Activated CD8-positive, alpha-beta memory T cell treated with anti-CD3 and anti-CD28 coated beads, Interleukin-2, amount 50 U/mL, for 24 hours (primary cell): ENCODE measurements around the gene HECW1.

Experiments used
- DNase-seq: peaks from one replicate; pipeline ENCODE4 v3.0.0-alpha.2; 2020; ENCODE audit errors: extremely low read depth

Gene HECW1

DNA sequence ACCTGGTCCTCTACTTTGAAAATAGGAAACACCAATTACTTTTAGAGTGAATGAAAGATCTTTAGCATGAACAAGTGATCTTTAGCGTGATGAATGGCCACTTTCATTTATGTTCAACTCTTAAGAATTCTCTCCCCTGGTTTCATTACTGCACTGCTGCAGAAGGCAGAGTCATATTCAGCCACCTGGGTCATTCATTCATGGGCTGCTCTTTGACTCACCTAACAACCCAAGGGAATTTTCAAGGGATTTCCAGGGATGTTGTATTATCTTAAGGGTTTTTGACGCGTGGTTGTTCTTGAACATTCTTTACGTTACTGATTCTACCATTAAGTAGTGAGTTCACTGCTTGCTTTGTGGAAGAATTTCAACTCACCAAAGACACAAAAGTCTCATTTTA is 383.1 kb downstream of the HECW1 start:
- no peak for DNase-seq

DNA sequence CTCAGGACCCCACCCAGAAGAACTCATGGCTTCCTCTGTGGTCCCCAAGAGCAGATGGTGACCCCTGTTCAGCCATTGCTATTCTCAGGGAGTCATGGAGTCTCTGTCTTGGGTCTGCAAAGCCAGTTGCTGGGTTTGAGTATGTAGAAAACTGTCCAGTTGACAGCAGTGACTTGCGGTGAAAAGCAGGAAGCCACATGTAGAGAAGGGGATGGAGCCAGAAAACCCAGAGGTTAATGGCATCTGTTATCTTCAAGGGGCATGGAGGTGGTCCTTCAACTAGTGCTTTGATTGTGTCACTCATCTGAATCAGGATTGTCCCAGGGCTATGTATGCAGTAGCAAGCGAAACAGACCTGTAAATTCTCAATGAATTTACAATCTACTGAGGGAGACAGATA is 384.1 kb downstream of the HECW1 start:
- no peak for DNase-seq

DNA sequence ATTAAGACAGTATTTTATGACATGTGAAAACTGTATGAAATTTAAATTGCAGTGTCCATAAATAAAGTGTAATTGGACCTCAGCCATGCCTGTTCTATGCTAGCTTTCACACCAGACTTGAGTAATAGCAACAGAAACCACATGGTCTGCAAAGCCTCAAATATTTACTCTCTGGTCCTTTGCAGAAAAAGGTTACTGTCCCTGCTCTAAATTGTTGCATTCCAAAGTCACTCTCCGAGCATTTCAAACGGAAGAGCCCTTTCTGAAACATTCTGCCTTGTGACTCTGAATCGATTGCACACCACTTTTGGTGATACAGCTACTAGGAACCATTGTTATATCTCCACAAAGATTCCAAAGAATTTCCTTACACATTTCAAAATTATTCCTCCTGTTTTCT is 389.4 kb downstream of the HECW1 start:
- DNase-seq: no peak

DNA sequence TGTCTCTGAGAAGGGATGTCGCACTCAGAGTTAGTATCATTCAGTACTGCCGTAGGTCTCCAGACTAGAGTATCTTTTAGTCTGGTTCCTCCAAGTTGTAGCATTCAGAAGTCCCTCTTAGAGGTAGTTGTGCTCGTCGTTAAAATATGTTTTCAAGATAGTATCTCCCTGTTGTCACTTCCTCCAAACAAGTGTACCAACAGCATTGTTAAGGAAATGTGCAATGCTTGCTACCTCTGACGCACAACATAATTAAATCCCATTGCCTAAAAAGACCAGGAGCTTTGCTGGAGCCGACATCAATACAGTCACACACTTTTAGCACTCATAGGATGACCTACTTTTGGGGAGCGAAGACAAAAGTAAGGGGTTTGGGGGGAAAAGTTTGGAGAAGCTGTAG is 390.5 kb downstream of the HECW1 start:
- no peak for DNase-seq

DNA sequence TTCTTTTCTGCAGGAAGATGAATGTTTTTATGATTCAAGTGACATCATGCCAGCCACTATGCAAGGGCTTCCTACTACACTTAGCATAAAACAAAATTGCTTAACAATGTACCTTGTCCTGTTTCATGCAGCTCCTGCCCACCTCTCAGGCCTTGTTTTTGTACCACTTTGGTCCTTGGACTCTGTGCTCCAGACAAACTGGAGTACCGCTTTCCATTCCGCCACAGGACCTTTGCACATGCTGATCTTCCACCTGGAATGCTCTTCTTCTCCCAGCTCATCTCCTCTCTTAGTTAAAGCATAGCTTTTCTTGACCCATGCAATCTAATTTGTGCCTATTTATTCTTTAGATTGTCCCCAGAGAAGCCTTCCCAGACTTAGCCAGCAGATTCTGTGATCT is 393.0 kb downstream of the HECW1 start:
- DNase-seq: no peak

DNA sequence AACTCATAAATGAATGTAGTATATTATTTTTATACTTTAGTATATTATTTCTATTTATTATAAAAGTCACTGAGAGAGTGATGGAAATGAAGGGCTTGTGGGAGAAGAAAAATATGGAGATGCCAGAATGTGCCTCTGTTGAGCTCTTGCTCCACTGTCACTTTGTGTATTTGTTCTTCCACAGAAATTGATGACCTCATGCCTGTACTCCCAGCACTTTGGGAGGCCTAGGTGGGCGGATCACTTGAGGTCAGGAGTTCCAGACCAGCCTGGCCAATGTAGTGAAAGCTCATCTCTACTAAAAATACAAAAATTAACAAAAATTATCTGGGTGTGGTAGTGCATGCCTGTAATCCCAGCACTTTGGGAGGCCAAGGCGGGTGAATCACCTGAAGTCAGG is 394.0 kb downstream of the HECW1 start:
- DNase-seq: no peak

DNA sequence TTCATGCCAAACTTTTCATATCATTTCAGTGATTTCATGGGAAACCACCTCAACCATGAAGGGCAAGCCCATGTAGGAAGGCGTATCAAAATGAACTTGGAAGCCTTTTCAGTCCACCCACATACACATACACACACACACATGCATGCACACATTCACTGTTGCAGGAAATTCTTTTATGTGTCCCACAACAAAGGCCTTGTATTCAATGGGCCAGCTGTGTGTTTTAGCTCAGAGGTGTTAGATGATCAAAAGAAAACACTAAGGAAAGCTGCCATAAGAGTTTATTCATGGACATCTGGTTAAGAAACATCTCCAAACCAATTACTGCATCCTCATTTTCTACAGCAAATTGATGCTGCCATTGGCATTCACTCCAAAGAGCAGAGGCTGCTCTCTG is 396.0 kb downstream of the HECW1 start:
- no peak for DNase-seq

DNA sequence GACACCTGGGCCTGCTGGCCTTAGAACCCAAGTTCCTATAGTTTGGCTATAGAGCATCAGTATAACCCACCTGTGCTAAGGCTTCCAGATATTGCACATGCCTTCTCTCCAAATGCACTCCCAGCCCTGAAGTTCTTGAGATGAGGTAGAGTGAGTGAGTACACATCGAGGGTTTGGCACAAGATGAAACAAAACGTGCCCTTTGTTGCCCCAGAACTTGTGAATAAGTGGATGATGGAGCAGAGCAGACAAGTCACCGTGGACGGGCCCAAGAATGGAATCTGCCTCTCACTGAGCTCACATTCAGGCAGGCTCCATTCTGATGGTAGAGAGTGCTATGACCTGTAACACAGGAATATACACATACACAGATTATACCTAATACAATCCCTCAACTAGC is 397.5 kb downstream of the HECW1 start:
- no peak for DNase-seq

DNA sequence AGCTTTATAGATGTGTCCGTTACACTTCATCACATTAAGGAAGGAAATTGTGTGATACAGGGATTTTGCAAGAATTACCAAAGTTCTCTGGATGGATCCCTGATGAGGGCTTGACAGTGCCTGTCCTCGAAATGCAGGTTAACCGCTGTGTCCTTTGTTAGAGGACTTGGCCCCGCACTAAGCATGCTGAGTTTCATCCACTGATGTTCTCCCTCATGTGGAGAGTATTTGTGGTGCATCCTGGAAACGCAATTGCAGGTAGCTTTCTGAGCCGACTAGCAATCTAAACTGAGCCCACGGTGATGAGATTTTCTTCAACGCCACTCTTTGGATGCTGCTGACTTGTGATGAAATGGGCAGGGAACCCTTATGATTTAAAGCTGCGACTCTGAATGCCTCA is 398.6 kb downstream of the HECW1 start:
- no peak for DNase-seq

DNA sequence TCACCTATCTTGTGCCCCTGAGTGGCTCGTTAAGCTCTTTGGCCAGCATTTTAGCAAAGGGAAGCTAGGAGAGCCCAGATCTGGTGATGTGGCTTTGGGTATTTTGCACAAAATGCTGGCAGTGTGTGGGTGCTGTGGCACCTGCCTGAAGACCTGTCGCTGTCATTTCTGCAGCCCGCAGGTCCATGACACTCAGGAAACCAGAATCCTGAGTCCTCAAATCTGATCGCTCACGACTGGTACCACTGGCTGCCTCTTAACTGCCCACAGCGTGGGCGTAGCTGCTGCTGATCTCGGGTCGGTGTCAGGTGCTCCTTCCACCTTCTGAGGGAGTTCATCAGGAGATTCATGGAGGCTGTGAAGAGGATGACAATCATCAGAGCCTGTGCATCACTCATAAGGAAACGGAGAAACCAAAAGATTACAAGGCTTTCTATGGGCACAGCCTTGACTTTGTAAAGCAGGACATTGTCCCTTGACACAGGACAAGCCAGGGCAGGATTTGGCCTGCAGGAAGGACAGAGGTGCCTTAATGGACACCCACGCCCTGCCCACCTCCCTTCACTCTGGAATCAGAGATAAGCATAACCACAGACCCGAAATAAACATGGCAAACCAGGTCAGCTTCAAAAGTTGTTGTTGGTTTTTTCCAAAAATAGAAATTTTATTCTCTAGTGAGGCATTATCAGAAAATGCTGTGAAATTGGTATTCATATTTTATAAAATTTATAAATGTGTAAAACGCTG is 399.5 kb downstream of the HECW1 start:
- no peak for DNase-seq

DNA sequence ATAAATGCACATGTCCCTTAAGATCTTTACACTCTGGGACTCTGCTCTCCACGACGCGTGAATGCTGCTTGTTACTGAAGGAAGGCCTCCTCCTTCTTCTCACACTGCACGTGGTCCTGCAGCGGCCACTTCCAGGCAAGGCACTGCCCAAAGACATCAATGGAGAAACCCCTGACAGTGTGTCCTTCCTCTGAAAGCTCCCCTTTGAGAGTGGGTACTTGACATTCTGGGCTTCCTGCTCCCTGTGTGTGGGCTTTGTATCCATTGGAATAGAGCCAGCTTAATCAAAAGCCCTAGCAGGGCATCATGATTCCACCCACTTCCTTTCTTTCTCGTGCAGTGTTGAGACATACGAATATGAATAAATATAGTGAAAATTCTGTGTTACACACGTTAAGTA is 400.8 kb downstream of the HECW1 start:
- no peak for DNase-seq

DNA sequence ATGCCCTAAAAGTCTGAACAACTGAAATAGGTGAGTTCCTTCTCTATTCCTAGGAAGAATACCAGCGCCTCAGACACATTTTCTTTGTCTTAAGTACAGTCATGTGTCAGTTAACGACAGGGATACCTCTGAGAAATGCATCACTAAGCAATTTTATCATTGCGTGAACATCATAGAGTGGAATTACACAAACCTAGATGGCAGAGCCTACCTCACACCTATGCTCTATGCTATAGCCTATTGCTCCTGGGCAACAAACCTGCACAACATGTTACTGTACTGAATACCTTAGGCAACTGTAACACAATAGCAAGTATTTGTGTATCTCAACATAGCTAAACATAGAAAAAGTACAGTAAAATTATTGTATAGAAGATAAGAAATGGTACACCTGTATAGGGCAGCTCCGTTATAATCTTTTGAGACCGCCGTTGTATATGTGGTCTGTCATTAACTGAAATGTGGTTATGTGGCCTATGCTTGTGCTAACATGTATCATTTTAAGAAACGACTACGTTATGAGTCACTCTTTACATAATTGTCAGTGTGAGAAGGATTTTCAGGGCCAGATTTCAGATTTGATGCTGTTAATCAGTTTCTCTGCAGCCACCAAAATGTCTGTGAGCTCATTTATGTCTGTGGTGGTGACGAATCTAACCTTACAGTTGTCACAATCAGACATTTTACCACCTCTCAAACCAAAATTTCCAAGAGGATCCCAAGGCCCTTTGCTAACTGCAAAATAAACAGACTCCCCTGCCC is 404.3 kb downstream of the HECW1 start:
- no peak for DNase-seq

DNA sequence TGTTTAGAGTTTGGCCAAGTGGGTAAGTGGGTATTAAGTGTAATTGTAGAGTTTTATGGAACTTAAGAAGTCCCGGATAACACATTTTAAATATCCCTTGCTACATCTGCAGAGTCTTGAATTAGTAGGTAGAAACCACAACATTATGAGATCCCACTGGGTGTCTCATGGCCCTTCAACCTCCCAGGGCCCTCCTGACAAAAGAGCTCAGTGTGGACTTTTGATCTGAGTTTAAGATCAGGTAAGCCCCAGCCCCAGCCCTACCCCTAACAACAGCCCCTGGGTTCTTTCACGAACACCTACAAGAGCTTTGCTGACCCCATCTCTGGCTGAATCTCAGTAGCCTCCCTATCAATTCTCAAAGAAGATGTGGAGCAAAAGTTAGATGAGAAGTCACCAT is 405.0 kb downstream of the HECW1 start:
- no peak for DNase-seq

DNA sequence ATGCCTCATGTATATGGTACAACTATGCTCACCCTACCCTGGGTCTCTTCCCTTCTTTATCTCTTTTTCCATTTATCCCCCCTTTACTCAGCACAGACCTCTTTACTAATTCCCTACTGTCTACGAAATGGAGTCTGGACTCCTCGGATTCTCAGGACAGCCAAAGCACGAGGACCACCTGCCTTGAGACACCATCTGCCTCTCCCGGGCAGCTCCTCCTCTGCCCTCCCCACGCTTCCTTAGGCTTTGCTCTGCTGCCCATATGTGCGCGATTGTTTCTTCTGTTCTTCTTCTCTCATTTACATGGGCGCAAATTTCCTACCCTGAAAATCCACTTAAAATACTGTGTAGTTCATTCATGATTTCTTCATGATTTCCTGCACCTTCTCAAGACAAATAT is 407.8 kb downstream of the HECW1 start:
- no peak for DNase-seq

DNA sequence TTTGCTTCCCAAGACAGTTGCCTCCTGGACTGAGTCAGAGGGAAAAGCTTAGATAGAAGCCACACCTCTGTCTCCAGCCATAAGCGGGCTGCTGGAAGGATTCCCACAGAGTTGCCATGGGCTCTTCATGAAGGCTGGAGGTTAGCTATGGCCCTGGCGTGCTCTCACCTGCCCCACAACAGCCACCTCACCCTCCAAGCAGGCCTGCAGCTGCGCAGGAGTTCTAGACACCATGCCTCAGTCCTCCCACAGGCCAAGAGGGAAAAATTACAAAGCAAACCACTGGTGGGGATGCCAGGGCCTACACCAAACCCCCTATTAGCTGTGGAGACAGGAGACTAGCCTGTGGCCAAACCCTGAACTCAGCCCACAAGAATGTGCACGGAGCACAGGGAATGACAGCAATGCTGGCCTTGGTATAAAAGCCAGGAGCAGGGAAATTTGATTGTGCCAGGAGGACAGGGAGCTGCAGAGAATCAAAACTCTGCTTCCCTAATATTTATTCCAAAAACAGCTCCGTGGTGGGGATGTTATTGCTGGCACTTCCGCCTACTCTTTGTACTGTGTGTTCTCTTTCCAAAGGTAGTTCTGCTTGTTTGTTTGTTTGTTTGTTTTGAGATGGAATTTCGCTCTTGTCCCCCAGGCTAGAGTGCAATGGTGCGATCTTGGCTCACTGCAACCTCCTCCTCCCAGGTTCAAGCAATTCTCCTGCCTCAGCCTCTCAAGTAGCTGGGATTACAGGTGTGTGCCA is 410.1 kb downstream of the HECW1 start:
- DNase-seq: no peak

DNA sequence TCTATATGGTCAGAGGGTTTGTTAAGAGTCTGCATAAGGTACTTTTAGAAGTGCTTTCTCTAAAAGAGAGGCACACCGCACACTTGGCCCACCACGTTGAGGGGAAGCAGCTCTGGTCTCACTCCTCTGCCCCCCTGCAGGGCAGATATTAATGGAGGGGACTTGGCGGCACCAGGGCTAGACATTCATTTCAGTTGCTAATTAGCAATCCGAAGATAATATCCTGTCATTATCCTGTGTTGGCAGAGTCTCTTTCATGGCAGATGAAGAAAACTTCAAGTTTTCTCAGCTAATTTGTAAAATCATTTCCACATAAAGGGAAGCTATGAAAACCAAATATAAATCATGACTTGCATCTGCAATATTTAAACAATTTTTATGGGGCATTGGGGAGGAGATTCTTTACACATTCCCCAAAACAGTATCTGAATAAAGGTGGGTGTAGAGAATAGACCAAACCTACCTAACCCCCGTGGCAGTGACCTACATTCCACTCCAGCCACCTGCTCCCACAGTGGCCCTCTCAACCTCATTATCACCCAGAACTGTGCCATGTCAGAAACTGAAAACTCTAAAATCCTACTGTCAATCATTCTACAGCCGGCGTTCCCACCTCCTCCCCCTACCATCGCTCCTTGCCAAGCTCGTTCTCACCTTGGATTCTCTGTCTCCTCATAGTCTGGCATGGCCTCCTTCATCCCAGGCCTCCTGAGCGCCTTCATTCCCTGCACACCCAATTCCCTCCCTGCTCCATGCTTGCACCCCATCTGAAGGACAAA is 416.3 kb downstream of the HECW1 start:
- no peak for DNase-seq

DNA sequence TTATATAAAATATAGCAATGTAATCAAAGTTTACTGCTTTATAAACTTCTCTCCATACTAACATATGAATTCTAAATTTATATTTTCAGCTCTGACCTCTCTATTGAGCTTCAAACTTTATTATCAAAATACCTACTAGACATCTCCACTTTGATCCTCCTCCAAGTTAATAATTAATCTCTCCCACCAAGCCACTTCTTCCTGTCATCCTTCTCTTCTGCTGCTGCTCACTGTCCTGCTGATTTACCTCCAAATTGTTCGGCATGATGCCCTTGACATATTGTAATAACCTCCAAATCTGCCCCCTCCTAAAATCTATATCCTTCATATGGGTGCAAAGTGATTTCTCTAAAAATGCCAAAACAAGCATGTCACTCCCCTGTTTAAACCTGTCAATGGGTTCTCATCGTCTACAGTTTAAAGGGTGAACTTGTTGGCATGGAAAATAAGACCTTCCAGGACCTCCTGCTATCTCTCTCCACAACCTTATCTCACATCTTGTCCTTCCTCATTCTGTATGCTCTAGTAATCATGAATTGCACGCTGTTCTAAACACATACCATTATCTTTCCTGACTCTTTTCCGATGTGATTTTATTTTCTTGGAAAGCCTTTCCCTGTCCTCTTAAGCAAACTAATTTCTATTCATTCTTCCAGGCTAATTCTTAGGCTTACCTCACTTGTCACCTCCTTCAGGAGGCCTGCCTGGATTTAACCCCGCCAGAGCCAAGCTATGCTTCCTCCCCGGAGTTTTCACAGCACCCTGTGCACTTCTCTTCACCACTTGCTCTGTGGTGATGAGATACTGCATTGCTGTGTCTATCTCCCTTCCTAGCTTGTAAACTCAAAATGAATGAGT is 418.3 kb downstream of the HECW1 start:
- no peak for DNase-seq

DNA sequence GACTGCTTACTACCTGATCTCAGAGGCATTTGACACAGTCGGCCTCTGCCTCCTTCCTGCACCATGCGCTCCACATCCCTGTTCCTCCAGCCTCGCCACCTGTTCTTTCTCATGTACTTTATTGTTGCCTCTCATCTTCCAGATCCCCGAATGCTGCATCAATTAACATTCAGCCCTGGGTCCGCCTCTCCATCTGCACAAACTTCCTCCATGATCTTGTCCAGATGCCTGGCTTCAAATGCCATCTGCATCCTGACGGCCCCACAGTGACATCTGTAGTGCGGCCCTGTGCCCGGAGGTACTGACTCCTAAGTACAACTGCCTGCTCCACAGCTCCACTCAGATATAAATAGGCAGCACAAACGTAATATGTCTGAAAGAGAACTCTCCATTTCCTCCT is 419.3 kb downstream of the HECW1 start:
- DNase-seq: no peak

DNA sequence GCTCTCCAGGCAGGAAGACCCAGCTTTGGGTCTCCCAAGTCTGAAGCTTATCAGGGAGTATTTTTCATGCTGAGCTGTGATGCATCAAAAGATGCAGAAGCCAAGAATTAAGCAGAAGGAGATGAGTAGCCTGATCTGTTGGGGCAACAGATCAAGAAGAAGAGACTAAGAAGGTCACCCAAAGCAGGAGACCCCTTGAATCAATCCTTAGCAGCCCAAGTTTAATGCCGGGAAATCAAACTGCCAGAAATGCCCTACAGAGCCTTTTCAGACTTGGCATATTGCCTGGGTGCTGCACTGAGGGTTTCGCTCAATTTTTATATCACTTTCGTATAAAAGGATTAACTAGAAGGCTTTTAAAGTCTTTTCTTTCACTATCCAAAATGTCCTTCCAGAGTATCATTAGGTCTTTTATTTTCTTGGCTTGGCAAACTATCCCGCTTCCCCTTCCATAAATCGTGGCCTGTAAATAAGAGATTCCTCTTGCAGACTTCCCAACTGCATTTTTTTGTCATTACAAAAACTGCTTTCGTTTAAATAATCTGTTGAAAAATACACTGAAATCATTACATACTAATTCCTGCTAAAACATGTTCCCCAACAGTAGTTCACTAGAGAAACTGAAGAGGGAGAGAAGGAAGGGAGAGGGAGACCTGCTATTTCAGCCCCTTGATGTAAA is 421.5 kb downstream of the HECW1 start:
- no peak for DNase-seq

DNA sequence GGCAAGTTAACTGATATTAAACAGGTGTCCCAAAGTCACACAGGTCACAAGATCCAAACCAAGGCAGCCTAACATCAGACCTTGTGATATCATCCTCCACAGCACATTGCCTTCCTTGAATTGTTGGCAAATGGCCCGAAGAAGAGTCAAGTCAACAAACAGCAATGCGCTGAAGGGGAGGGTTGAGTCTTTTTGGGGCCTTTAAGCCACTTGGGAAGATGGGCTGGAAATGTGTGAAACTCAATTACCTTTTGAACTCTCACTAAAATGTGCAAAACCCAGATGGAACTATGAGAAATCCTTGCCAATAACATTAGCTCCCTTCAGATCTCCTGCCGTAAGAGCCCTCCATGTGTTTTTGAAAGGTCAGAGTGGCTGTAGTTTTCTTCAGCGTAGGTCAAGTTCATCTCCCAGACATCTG is 422.6 kb downstream of the HECW1 start:
- DNase-seq: no peak
